ENCODE results near the gene GRXCR2. TPM values are rescaled to one million over a fixed set of nuclear protein-coding genes. Genes with fewer than 3 reads are reported as not detected.

GRXCR2 gene
- total RNA-seq, 1 donor from 2014 or later: not detected

Other genes starting within 250 kb of the GRXCR2 start
- 25.7 TPM for gene PRELID2, start 37.7 kb downstream of the GRXCR2 start, total RNA-seq
- under 0.01 TPM for gene SH3RF2, start 63.6 kb upstream of the GRXCR2 start, total RNA-seq
- 0.82 TPM for gene PLAC8L1, start 232.6 kb upstream of the GRXCR2 start, total RNA-seq